GM10248 (cell line): ENCODE measurements around the gene FTO.
A peak's percentile ranks its signal among the peaks of the same experiment; 100 is the strongest.

Source experiments
- CTCF ChIA-PET: fragments of 300-600 bp; sonication (Branson Sonifier 250); formaldehyde crosslinking; extraction: SDS; loops from one replicate; lab custom pipeline; 2021; ENCODE audit warnings: antibody characterized with exemption; lab: Yijun Ruan, JAX
- POLR2A ChIA-PET: fragments of 350-650 bp; sonication (Branson Sonifier 250); formaldehyde crosslinking; extraction: SDS; loops from one replicate; lab custom pipeline; 2020; ENCODE audit warnings: antibody characterized with exemption; lab: Yijun Ruan, JAX
- DNase-seq: peaks from one replicate; pipeline ENCODE4 v3.0.0; 2012; ENCODE audit errors: extremely low spot score
- TF ChIP-seq, protein P1 (sequence below): IDR thresholded peaks from 2 replicates; pipeline ENCODE4 v1.5.1; 2012; ENCODE audit warnings: mild to moderate bottlenecking, low read depth; ENCODE audit errors: extremely low read depth, missing control alignments, control extremely low read depth

The FTO gene

DNA sequence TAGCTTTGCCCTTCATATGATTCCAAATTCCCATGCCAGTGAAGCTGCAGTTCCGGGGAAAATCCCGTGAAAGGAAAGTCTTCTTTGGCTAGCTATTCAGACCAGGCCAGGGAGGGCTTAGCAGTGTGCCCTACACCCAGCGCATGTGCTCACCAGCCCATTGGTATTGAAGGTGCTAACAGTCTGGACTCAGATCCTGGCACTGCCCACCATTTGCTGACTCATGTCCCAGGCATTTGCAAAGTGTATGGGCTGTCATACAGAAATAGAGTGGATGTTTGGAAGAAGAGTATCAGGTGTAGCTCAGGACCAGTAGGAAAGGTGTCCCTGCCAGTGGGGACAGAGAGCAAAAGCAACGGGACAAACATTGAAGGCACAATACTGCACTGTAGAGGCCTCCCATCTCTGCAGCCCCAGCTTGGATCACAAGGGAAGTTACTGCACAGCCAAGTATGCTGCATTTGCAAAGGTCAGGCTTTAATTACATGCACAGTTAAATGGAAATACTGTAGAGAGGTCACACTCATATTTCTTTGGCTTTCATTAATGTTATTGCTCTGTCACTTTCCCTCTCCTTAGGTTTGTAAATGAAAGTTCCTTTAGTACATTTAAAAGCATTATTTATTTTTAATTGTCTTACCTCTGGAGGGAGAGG lies 362.6 kb downstream of the FTO start:
- DNase-seq, result no peak
- POLR2A ChIA-PET, result no interaction called here
- TF ChIP-seq, protein P1, sequence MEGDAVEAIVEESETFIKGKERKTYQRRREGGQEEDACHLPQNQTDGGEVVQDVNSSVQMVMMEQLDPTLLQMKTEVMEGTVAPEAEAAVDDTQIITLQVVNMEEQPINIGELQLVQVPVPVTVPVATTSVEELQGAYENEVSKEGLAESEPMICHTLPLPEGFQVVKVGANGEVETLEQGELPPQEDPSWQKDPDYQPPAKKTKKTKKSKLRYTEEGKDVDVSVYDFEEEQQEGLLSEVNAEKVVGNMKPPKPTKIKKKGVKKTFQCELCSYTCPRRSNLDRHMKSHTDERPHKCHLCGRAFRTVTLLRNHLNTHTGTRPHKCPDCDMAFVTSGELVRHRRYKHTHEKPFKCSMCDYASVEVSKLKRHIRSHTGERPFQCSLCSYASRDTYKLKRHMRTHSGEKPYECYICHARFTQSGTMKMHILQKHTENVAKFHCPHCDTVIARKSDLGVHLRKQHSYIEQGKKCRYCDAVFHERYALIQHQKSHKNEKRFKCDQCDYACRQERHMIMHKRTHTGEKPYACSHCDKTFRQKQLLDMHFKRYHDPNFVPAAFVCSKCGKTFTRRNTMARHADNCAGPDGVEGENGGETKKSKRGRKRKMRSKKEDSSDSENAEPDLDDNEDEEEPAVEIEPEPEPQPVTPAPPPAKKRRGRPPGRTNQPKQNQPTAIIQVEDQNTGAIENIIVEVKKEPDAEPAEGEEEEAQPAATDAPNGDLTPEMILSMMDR, result no peak
- CTCF ChIA-PET, result interaction anchor here (1.0 to 3.7 kb wide), 3 partner anchors 9 to 13 kb away, joined by 3 to 18 read pairs (median 13); no protein-coding TSS in a partner anchor

DNA sequence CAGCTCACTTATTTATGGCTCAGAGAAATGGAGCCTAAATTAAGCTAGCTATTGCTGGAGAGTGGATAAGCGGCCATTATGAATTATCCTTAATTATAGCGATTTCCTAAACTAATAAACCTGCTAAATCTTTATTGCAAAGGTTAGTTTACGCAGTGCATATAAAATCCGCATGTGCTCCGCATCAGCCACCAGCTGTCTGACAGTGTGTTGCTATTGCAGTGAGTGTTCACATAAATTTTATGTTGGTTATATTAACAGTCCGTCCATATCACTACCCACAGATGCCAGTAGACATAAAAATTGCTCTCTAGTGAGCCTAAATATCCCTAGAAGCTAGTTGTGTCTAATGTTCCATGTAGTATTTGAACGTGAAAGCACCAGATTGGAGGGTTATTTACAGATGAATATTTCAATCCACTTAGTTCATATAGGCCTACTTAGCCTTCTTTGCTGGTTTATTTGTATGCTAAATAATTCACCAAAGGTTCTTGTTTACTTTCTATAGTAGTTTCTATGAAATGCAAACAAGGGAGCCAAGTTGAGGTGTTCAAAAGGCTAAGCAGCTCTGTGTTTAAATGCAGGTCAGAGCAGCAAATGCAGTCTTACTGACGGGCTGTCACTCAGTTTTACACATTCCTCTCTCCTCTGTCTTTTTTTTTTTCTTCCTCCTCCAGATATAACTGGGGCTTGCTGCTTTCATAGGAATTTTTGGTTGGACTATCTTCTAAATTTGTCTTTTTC lies 363.5 kb downstream of the FTO start:
- DNase-seq, result no peak
- POLR2A ChIA-PET, result no interaction called here

DNA sequence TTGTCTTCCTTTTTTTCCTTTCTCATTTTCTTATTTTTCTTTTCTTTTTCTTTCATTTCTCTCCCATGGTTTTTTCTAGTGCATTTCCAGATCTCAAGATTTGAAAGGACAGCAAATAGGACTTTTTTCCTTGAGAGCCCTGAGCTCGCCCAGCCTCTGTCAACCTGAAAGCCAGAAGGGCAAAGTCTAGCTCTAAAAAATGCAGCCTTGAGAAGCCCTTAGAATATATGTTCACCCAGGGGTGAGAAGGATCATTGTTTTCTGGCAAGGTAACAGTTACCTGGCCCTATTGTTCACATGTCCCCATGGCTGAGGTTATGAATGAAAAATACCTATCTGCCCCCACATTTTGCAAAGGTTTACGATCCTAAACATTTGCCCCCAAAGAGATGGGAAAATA lies 364.3 kb downstream of the FTO start:
- DNase-seq, result no peak
- TF ChIP-seq, protein P1, result no peak
- ChIA-PET CTCF (no interaction called here), POLR2A (no interaction called here)

More for the DNA sequence above, 363.5 kb downstream of the FTO start:
- CTCF ChIA-PET, result interaction anchor here (3.7 kb wide), 1 partner anchor 9 kb away, joined by 13 read pairs; no protein-coding TSS in a partner anchor
- TF ChIP-seq, protein P1, result no peak

DNA sequence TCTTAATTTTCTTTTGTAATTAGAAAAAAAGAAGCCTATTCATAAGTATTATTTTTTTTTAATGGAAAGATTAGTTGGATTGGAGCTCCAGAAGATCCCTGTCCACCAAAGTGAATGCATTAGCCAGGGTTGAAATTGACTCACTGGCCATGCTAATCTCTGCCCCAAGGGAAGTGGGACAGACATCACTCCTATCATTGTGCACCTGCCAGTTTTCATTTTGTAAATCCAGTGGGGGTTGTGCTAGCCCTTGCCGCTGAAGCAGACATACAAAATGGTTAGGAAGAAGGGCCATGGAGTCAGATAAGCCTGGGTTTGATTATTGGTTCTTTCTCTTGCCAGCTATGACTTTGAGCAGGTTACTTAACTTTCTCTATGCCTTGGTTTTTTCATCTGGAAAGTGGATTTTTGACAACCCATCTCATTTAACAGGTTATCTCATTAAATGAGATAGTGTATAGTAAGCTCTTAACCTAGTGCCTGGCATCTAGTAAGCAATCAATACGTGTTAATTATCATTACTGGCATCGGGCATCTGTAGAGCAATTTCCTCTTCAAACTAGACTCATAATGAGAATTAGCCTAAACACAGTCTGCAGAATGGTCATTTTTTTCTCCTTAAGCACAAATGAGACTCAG lies 365.8 kb downstream of the FTO start:
- TF ChIP-seq, protein P1, result no peak
- ChIA-PET POLR2A (no interaction called here), CTCF (interaction anchor here (1.2 to 1.7 kb wide), 2 partner anchors 19 to 40 kb away, joined by 4 read pairs; no protein-coding TSS in a partner anchor)

DNA sequence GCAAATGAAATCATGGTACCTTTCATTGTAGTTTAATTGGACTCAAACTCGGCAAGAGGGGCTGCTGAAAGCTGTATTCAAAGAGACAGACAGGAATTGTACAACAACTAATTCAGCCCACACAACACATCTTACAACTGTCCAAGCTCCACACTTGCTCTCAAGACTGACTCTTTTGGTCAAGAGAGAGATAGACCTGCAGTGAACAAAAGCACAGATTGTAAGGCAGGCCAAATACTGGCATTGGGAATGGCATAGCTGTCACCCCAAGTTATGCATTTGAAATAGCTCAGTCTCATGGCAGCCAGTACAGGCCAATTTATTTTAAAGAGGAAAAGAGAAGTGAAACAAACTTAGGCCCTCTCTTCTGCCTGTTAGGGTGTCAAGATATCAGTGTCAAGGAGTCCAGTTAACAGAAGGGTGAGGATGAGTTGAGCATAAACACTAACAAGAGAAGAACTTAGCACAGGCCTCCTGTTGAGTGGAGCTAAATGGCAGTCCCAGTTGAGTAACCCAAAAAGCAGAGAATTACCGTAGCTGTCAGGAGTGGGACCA lies 366.9 kb downstream of the FTO start:
- peak; percentile 32 for DNase-seq
- ChIA-PET POLR2A (no interaction called here), CTCF (interaction anchor here (1.0 to 1.7 kb wide), 3 partner anchors 9 to 58 kb away, joined by 3 to 4 read pairs (median 3); no protein-coding TSS in a partner anchor)
- TF ChIP-seq, protein P1, result no peak

More for the DNA sequence above, 365.8 kb downstream of the FTO start:
- no peak for DNase-seq

DNA sequence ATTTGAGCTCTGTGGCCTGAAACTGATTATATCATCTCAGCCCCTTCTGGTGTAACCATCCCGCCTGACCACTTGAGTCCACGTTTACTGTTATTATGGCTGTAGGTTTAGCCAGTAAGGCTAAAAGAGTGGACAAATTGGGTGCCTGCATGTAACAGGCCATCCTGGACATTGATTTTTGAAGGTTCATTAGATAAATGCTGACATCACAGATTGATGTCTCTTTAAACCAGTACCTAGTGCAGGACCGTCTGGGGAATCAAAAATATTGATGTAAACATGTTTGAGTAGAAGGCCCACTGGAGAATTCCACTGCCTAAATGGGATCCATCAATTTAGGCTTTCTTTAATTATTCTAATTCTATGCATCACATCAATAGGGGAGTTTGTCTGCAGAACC lies 367.6 kb downstream of the FTO start:
- POLR2A ChIA-PET, result no interaction called here
- TF ChIP-seq, protein P1, result no peak
- no peak for DNase-seq
- CTCF ChIA-PET, result interaction anchor here (1.0 to 1.1 kb wide), 2 partner anchors 9 to 59 kb away, joined by 3 read pairs; no protein-coding TSS in a partner anchor
